GM18520 (cell line): ENCODE data around the gene PASK.

ENCODE experiments used
- ATAC-seq: cut with Tn5 transposase; IDR thresholded peaks from one replicate; pipeline ENCODE4 v1.9.1; 2021; ENCODE audit not compliant: unreplicated experiment

PASK gene

DNA sequence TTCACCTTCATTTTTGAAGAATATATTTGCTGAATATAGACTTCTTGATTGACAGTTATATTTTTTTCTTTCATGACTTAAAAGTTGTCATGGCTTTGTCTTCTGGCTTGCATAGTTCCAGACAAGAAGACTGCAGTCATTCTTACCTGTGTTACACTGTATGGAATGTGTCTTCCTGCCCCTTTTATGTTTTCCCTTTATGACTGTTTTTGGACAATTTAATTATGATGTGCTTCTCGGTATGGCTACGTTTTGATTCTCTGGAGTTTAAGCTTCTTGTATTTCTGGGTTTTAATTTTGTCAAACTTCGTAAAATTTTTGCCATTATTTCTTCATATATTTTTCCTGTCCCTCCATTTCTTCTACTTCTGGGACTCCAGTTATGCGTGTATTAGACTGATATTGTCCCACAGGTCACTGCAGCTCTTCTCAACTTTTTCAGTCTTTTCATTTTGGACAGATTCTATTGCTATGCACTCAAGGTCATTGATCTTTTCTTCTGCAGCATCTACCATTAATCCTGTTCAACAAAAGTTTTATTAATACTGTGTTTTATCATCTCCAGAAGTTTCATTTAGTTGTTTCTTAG, 64.3 kb downstream of the PASK start:
- no peak for ATAC-seq

DNA sequence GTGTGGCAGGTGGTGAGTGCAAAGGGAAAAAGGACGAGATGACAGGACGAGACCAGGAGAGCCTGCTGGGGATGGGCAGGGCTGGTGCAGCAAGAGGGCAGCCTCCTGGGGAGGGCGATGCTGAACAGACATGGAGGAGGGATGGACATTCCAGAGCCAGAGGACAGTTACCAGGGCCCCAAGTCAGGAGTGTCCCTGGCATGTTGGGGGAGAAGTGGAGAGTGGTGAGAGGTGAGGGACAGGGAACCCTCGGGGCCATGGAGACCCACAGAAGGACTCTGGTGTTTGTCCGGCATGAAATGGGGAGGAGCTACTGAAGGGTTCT, 66.2 kb downstream of the PASK start:
- no peak for ATAC-seq

DNA sequence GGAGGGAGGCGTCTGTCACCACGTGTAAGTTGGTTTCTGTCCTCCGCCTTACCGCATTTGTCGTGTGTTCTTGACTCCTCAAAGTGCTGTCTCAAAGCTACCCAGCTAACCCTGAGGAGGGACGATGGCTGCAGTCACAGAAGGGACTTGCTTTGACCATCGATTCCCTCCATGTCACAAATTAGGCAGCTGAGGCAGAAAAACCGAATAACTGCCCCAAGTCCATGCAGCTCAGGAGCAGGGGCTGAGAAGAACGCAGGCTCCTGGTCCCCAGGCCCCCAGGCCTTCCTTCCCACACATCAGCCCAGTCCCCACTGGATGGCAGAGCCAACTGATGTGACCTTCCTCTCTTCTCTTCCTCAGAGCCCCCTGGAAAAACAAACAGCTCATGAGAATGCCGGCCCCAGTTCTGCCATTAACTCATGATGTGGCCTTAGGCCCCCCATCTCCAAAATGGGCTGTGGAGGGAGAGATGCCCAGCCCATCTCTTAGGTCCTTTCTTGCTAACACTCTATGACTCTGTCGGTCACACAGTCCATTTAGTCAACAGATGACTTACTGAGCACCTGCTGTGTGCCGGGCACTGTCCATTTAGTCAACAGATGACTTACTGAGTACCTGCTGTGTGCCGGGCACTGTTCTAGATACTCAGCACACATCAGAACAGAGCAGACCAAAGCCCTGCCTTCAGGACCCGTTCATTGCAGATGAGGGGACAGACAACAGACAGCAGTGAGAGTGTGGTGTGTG, 66.8 kb downstream of the PASK start:
- ATAC-seq, result no peak

DNA sequence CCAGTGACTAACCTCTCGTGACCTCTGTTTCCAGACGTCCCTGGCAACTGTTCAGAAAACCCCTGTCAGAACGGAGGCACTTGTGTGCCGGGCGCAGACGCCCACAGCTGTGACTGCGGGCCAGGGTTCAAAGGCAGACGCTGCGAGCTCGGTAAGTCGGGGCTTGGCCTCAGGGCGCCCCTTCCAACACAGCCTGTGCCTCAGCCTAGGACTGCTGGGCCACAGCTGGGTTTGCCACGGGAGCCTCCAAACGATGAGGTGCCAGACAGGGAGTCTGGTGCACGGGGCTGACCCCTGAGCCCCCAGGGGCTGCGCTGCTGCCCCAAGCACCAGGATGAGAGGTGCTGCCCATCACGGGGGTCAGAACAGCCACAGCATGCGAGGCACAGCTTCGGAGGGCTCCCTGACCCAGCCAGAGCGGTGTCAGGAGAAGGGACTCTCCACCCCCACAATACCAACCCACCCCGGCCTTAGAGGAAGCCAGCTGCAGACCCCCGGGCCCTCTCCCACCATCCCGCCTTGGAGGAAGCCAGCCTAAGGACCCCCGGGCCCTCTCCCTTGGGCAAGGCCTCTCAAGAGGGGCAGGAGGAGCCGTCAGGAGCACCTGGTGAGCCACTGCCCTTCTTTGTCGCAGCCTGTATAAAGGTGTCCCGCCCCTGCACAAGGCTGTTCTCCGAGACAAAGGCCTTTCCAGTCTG, 67.5 kb downstream of the PASK start:
- no peak for ATAC-seq

DNA sequence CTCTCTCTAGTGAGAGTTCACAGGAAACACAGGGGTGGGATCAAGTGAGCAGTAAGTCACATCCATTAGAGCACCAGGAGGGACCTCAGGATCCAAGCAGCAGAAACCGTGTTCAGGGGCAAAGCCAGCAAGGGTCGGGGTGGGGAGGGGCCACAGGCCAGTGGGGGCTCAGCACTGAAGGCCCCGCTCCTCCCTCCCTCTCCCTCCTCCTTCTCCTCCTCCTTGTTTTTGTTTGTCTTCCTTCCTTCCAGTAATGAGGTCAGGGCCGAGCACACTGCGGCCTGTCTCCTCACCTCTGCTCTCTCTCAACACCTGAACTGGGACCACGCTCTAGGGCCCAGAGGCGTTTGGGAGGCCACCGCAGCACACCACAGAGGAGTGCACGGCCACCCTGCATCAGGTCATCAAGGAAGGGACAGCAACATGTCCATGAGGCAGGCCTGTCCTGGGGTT, 68.1 kb downstream of the PASK start:
- no peak for ATAC-seq

DNA sequence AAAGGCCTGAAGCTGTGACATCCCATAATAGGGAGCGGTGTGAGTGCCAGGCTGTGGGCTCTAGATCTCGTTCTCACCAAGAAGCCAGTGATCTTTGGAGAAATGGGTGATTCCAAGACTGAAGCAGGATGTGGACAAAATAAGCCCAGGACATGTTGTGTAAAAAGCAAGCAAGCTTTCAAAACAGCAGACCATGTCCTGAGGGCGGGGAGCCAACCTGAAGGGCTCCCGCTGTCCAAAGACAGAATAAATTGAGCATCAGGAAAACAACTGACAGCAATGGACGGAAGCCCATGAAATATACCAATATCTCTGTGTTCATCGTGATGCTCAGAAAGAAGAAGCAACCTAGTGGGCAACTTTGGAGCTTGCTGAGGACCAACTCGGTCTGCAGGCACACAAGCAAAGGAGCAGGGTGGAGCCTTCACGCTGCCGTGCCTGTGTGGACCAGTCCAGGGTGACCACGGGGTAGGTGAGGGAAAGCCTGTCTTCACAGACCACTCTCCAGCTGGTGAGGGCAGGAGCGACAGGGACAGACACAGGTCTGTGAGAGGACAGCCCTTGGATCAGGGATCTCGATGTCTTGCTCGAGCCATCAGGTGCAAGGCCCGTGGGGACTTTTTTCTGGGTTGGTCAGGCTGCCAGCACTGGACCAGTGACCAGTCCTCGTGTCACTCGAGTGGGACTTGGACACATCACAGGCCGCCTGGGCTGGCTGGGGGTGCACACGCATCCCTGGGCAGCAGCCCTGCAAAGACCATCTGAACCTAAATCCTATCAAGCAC, 68.7 kb downstream of the PASK start:
- no peak for ATAC-seq

DNA sequence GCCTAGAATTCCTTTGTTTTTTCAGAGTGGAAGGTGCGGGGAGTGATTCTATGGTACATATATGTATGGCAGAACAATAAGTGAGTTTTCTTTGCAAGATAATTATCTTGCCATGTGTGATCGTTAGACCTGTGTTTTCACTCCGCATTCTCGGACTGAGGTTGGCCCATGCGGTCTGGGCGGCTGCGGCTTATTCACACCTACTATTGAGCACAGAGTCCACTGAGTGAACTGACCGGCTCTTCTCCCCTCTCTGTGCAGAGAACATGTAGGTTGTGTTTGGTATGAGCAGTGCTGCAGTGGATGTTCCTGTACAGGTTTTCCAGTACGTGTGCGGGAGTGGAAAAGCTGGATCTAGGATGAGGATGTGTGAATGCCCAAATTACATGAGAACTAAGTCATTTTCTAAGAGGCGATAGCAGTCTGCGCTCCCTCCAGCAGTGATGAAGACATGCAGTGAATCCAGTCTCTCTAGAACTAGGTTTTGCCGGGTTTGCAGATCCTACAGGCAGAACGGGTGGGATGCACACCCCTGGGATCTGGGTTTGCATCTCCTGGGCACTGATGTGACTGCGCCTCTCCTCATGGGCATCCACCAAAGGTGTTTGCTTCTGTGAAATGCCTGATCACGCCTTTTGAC, 74.3 kb downstream of the PASK start:
- ATAC-seq, result no peak

DNA sequence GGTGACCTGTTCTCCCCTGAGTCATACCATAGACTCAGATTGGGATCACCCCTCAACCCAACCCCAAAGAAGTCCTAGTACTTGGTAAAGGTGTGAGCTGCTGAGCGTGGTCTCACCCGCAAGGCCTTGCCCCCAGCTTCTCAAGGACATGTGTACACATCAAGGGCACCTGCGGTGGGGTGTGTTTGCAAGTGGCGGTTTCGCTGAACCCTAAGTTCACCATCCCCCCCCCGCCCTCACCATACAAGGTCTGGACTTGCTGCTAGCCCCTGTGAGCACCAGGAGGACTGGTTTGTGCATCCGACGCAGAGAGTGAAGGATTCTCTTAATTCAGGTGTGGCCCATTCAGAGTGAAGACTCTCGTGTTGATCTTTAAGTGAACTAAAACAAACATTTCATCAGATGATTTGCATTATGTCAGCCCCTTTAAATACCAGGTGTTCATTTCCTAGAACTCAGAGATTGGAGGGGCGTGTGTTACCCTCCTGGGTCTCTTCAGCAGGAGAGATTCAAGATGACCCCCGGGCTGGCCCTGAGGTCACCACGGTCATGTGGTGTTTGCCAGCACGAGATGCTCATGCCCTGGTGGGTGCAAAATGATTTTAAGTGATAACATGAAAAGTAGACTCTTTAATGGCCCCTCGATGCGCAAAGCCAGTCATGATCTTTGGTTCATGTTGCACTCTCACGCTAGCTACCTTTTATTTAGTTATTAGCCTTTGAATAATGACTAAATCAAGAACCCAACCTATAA, 75.0 kb downstream of the PASK start:
- no peak for ATAC-seq

DNA sequence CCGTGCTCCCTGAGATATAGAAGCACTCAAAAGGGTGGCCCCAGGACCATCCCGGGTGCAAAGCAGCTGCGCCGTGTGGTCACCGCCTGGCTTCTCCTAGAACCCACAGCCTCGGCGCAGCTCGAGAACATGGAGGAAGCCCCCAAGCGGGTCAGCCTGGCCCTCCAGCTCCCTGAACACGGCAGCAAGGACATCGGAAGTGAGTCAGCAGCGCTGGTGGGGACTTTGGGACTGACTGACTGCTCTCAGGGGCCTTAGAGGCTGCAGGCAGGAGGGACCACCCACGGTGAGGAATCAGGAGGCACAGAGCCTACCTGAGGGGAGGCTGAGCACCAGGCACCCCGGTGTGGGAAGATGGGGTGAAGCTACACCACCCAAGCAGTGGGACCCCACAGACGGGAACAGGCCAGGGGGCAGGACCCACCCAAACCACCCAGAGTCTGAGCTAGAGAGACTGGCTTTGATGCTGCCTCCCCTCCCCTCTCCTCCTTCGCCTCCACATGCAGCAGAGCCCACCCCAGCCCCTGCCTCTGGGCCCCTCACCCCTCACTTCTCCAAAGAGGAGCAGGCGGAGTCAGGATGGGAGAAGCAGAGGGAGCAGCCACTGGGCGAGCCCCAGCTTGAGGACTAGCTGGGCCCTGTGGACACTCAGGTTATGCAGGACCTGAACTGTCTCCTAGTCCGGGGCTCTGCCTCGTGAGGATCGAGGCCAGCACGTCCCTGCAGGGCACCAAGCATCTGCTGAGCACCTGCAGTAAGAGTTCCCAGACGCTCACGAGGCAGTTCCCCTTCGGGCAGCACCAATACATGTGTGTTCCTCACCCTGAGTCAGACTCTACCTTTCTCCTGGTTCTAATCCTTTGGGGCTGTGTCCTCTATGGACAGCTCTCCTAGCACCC, 75.9 kb downstream of the PASK start:
- no peak for ATAC-seq

DNA sequence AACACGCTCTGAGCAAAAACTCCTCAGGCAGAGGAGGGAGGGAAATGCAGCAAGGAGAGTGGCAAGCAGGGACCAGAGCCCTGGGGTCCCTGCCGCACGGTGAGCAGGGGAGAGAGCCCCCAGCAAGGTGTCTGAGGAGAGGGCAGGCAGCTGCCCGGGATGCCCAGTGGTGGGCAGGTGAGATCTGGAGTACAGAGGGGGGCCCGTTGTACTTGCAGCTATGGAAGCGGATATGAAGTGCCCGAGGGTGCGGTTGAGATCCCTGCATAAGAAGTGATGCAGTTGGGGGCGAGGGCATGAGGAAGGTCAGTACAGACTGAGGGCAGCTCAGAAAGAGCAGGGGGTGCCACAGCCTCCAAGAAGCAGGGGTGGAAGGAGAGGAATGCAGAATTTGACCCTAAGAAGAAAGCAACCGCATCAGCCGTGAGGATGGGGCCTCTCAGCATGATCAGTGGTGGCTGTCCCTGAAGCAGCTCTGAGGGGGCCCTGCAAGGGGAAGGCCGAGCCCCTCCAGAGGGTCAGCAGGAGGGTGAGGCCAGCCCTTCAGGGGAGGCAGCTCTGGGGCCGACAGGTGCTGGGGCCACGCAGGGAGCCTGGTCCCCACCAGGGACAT, 76.6 kb downstream of the PASK start:
- no peak for ATAC-seq

DNA sequence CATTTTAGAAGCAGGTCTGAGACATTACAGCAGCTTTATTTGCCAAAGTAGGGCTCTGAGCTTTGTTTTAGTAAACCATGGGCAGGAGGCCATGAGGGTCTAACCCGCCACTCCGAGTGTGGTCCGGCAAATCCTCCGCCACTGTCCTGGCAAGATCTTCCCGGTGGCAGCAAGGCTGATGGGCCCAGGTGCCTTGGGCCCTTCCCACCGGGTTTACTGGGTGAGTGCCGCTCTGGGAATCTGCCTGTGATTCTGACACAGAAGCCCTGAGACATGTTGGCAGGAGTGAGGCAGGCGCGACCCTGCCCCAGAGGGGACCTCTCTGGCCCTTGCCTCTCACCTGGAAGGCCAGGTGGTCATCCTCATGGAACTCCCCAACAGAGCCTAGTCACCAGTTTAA, 77.1 kb downstream of the PASK start:
- no peak for ATAC-seq

DNA sequence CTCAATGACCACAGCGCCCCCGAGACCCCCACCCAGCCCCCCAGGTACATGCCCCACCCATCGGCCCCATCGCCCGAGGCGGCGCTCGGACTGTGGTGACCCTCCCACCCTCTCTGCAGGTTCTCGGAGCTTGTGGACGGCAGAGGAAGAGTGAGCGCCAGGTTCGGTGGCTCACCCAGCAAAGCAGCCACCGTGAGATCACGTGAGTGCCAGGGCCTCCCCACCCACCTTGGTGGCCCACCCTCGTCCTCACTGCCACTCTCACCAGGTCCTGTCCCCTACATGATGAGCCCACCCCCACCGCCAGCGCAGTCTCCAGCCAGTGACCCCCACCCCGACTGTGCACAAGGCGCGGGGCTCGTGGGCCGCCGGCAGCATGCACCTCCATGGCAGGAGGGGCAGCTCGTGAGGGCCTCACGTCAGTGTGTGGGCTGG, 77.6 kb downstream of the PASK start:
- ATAC-seq, result no peak

DNA sequence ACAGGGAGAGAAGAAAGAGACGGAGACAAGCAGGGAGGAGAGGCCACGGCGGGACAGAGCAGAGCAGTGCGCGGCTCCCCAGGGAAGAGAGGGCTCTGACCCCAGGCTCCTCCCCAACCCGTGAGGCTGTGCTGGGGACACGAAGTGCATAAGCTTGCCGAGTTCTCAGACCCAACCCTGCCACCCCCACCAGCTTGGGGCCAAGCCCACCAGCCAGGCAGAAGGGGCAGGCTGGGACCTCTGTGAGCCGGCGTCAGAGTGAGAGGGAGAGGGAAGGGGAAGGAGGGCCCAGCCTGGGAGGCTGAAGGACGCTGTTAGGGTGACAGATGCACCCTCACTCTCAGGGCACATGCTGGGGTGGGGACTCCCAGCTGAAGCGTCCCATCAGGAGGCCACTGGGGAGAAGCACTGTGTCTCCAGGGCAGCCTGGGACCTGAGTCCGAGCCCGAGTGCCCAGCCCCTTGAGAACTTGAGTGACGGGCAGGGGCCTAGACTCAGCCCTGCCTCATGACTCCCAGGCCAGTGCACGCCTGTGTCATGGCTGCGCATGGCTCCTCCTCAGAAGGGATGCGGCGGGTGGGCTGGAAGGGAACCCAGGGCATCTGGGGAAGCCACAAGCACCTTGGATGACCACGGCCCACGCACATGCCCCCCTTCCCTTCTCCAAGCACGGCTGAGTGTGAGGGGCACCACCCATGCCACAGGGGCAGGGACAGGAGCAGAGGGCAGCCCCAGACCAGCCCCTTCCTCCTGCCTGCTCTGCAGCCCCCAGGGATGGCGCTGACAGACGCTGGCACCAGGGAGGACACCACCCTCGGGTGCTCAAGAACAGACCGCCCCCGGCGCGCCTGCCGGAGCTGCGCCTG, 78.2 kb downstream of the PASK start:
- no peak for ATAC-seq

DNA sequence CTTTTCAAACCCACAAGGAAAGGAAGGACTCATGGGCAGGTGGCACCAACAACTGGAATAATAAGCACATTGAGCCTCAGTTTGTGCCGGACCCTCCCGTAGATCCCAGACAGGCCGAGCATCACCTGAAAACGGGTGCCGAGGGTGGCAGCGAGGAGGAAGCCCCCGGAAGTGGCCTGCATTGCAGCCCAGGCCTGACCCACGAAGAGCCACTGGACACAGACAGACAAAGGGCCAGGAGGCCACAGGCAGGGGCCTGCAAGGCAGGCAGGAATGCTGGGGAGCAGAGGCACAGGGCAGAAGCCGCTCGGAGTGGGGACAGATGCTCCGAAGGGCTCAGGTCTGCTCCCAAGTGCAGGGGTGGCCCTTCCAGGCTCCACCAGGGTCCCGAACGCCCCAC, 78.9 kb downstream of the PASK start:
- no peak for ATAC-seq

DNA sequence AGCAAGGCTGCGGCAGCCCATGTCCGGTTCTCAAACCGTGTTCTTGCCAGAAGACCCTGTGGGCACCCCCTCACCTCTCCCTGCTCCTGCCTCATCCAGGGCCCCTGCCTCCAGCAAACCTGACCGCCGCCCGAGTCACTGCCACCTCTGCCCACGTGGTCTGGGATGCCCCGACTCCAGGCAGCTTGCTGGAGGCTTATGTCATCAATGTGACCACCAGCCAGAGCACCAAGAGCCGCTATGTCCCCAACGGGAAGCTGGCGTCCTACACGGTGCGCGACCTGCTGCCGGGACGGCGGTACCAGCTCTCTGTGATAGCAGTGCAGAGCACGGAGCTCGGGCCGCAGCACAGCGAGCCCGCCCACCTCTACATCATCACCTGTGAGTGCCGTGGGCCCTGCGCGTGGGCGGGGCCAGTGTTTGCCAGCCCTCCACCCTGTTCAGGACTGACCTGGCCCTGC, 79.4 kb downstream of the PASK start:
- no peak for ATAC-seq

DNA sequence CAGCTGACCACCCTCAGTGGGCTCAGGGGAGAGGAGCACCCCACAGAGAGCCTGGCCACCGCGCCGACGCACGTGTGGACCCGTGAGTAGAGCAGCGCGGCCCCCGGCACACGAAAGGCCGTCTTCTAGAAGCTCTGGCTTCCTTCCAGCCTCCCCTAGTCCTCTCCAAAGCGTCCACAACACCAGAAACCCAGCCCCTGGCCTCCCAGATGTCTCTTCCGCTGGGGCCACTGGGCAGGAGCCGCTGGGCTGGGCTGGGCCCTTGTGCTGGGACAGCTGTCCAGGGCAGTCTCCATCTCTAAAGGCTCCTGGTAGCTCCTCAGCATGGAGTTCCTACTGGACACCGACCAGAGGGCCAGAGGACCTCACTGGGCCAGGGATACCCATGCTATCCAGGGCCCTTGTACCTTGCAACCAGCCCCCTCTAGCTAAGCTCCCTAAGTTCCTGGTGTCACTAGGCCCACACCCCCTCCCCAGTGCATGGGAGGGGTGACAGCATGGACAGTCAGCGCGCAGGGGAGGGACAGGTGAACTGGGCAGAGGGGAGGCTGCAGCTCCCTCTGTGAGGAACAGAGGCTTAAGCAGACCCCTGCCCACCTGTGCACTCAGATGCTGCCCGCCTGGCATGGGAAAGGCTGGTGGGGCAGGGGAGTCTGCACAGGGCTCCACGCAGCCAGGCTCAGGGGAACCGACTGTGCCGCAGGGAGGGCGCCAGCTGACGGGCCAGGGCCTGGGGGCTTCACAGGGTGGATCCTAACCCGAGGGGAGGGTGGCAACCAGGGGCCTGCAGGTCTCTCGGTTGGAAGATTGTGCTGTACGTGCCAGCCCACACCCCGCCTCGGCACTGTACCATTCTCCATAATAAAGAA, 80.1 kb downstream of the PASK start:
- no peak for ATAC-seq
